Right lobe of liver (tissue), 6 donors: Measurements from ENCODE around the gene SGPP2. TPM values are rescaled to one million over a fixed set of nuclear protein-coding genes. Genes with fewer than 3 reads are reported as not detected.

Experiments used
- ATAC-seq, 4 donors: fragments of 200-7000 bp; cut with Tn5 transposase; one replicate each; pipeline ENCODE4 v1.9.1; 2020; ENCODE audit warnings: mild to moderate bottlenecking in 4 of 4, moderate library complexity in 4 of 4
- DNase-seq, 3 donors: peaks; one replicate each; pipeline ENCODE4 v3.0.0-alpha.2; 2020
- H3K27ac ChIP-seq, 3 donors: fragments of 200-600 bp; one replicate each; pipeline ENCODE4 v1.8.0; 2022
- H3K27me3 ChIP-seq, 2 donors: fragments of 200-600 bp; one replicate each; pipeline ENCODE4 v1.8.0; 2022
- H3K36me3 ChIP-seq, 4 donors: fragments of 200-600 bp; sonication (generic) in 1 of 4; one replicate each; pipeline versions ENCODE4 v1.5.1 to v1.8.0; 2017 to 2022; ENCODE audit warnings: control low read depth in 1 of 4
- H3K4me1 ChIP-seq, 4 donors: fragments of 200-600 bp; sonication (generic) in 1 of 4; one replicate each; pipeline versions ENCODE4 v1.5.1 to v1.8.0; 2017 to 2022; ENCODE audit warnings: control low read depth in 1 of 4
- H3K4me3 ChIP-seq, 3 donors: fragments of 200-600 bp; one replicate each; pipeline ENCODE4 v1.8.0; 2022
- H3K9me3 ChIP-seq, 4 donors: fragments of 200-600 bp; sonication (generic) in 1 of 4; one replicate each; pipeline versions ENCODE4 v1.5.1 to v1.8.0; 2017 to 2022; ENCODE audit warnings: control low read depth in 1 of 4
- CTCF ChIP-seq, 4 donors: fragments of 200-600 bp in 3 of 4; fragments of 450-650 bp in 1 of 4; IDR thresholded peaks; one replicate each; pipeline versions ENCODE4 v1.5.1 to v1.8.0; 2016 to 2022; ENCODE audit warnings: antibody characterized with exemption in 4 of 4, mild to moderate bottlenecking in 2 of 4
- POLR2A ChIP-seq: fragments of 450-650 bp; IDR thresholded peaks from one replicate; pipeline ENCODE4 v1.6.1; 2017; ENCODE audit warnings: antibody characterized with exemption, mild to moderate bottlenecking
- WGBS: methylation state at CpG from one replicate; pipeline ENCODE4 v1.1.6; 2018; ENCODE audit warnings: low coverage, low lambda C conversion rate; ENCODE audit not compliant: insufficient coverage; ENCODE audit errors: missing lambda C conversion rate; 5-methylcytosine and 5-hydroxymethylcytosine counted together
- intact Hi-C, 2 donors: fragments of 100-400 bp; cut with DNase I; formaldehyde crosslinking; loops; one replicate each; pipeline versions ENCODE4 v1.11.2 to v1.14.1; 2022
- small RNA-seq, 2 experiments: library from RNA; depleted of rRNA; stranded (forward); fragments of <200 nt; gene quantifications; one replicate each; pipeline ENCODE3, GENCODE V24; 2016
- total RNA-seq, 6 experiments: library from RNA; depleted of rRNA in 2 of 6; stranded (reverse); fragments of >200 nt in 2 of 6; fragmentation: NEBNext Ultra II Directional in 3 of 6; extraction: Animal tissue kit (Norgen Biotek cat#: 25700) in 3 of 6; gene quantifications; one replicate each; pipeline versions ENCODE4 v1.1.0 to v1.2.4, GENCODE V29; 2016 to 2023
- donor health status: DM: no; HTN: yes; CAD: no.
- donor health status: DM: no; HTN: no; CAD: no.
- donor health status: DM: no; HTN: no; CAD: no.
- donor health status: DM: no; HTN: yes; CAD: no.
- donor health status: DM: no; HTN: yes; CAD: no.

The SGPP2 gene
- total RNA-seq, 6 experiments from 2014 or later = 0.14 to 0.25 (median 0.18) TPM

- no peaks in the 10 kb centered on the region for H3K4me1 ChIP-seq
- H3K27me3 ChIP-seq = no peaks in the 10 kb centered on the region
- no peak for TF ChIP-seq POLR2A
- TF ChIP-seq CTCF (IDR thresholded peaks at IDR 0.05) = no peak
- no peaks in the 10 kb centered on the region for H3K36me3 ChIP-seq
- H3K4me3 ChIP-seq = no peak overlapping the region
- H3K27ac ChIP-seq = no peak overlapping the region
- H3K9me3 ChIP-seq = no peaks in the 10 kb centered on the region
- no peak for DNase-seq
- intact Hi-C loops = no loop called here
- 93% methylated on average over 5 of the region's 5 CpGs for WGBS
- ATAC-seq = no peak
These were observed 180.6 kb downstream of the SGPP2 start for GRCh38 chr2:222604749-222605515.

DNA sequence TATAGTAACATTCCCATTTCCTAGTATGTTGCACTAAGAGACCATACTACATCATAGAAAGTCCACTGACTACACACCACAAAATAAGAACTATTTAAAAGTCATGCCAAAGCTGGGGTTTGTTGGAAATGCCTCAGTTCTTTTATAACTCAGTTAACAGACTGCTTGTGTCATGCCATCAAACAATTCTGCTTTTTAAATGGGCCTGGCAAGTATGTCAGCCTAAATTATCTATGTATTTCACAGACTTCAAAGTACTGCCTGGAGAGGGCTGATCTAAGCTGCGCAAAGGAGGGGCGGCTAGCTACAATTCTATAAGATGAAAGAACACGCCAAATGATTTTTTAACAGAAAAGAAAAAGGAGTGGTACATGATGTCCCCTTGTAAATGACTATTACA, 182.0 kb downstream of the SGPP2 start:
- no peaks in the 10 kb centered on the region for H3K9me3 ChIP-seq
- no peaks in the 10 kb centered on the region for H3K36me3 ChIP-seq
- TF ChIP-seq POLR2A = no peak
- no peak for TF ChIP-seq CTCF (IDR thresholded peaks at IDR 0.05)
- intact Hi-C loops = no loop called here
- no peak for ATAC-seq
- H3K4me1 ChIP-seq = no peaks in the 10 kb centered on the region
- no peak overlapping the region for H3K27ac ChIP-seq
- no peak overlapping the region for H3K4me3 ChIP-seq
- no peaks in the 10 kb centered on the region for H3K27me3 ChIP-seq
- 90% methylated on average over 3 of the region's 3 CpGs for WGBS
- DNase-seq = no peak

- H3K36me3 ChIP-seq = peaks cover 0 to 13% (median 6%) of the 10 kb centered on the region in 4 donors
- no peak overlapping the region for H3K4me3 ChIP-seq
- TF ChIP-seq POLR2A (no peak), CTCF (IDR thresholded peaks at IDR 0.05) (no peak)
- H3K27ac ChIP-seq = no peak overlapping the region
- 71% methylated on average over 4 of the region's 4 CpGs for WGBS
- no peak for DNase-seq
- no peaks in the 10 kb centered on the region for H3K27me3 ChIP-seq
- ATAC-seq = no peak
- intact Hi-C loops = no loop called here
- no peaks in the 10 kb centered on the region for H3K9me3 ChIP-seq
- H3K4me1 ChIP-seq = no peaks in the 10 kb centered on the region
These were observed 183.7 kb downstream of the SGPP2 start for GRCh38 chr2:222608081-222608480.

DNA sequence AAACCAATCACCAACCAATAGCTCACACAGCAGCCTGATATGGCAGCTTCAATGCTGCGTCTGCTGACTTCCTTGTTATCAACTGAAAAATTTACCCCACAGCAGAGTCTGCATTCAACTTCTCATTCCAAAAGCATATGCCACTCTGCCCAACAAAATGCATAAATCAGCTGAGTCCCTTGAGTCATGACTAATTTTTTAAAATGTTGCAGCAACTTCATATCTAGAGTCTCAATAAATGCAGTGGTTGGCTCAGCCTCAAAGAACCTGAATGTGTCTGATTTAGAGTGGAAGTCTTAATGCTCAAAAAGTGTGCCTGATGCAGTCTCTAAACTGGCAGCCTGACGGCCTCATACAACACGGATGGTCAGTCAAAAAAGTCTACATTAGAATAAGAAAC, 185.0 kb downstream of the SGPP2 start:
- Histone ChIP-seq H3K27ac (no peak overlapping the region), H3K4me1 (no peaks in the 10 kb centered on the region), H3K9me3 (no peaks in the 10 kb centered on the region), H3K36me3 (peaks cover 0 to 22% (median 12%) of the 10 kb centered on the region in 4 donors), H3K27me3 (no peaks in the 10 kb centered on the region), H3K4me3 (no peak overlapping the region)
- no peak for ATAC-seq
- DNase-seq = no peak
- intact Hi-C loops = no loop called here
- no peak for TF ChIP-seq CTCF (IDR thresholded peaks at IDR 0.05)
- no peak for TF ChIP-seq POLR2A
- WGBS = 93% methylated on average over 3 of the region's 3 CpGs

Small RNAs within 50 kb of the gene (small RNA-seq; reads per million reads assigned to genes)
- 0 reads per million in 2 experiments for gene RF00019
- 0 reads per million in 2 experiments for gene RNU6-619P

Other genes with a start within 250 kb of the SGPP2 start
- not detected for gene PAX3, start 125.5 kb upstream of the SGPP2 start, total RNA-seq
- 10 to 100 TPM in 2 of 6 experiments, 1 to 10 TPM in 4; 6.2 to 14.2 (median 9.0) TPM for gene FARSB, start 231.5 kb downstream of the SGPP2 start, total RNA-seq
- gene MOGAT1, start 247.1 kb downstream of the SGPP2 start, total RNA-seq = 1 to 10 TPM in 4 of 6 experiments, under 1 TPM in 2; 0.50 to 8.1 (median 3.4) TPM